Effector CD4-positive, alpha-beta T cell (primary cell): ENCODE results near the gene SPTB.

Experiments used
- DNase-seq: peaks from one replicate; pipeline ENCODE4 v3.0.0-alpha.2; 2020

The SPTB gene

DNA sequence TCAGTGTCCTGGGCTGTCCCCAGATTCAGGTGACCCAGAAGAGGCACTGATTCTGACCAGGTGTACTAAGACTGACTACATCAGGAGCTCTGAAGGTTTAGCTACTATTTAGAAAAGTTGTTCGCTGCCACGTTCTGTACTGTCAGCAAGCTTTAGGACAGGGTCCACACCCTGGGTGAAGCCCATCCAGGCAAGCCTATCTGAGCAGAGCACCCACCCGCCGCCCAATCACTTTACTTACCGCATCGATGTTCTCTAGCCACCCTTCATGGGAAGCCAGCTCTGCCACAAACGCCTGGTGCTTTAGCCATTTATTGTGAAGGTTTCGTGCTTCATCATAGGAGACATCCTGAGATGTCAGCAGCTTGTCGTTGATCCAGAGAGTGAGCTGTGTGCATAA, 95.7 kb downstream of the SPTB start:
- no peak for DNase-seq

DNA sequence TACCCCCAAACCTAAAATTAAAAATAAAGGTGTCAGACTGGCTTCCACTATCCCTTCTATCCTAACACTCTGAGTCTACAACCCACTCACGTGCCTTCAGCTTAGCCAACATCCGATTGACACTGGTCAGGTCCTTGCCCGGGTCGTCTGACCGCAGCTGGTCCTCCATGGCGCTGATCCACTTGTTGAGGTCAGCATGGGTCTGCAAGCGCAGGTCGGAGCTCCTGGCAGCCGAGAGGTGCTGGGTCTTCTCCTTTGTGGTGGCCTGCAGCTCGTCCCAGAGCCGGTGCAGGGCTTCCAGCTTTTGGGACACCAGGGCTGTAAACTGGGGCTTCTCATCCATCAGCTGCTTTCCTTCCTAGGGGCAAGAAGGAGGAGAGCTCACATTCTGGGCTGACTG, 97.5 kb downstream of the SPTB start:
- no peak for DNase-seq

DNA sequence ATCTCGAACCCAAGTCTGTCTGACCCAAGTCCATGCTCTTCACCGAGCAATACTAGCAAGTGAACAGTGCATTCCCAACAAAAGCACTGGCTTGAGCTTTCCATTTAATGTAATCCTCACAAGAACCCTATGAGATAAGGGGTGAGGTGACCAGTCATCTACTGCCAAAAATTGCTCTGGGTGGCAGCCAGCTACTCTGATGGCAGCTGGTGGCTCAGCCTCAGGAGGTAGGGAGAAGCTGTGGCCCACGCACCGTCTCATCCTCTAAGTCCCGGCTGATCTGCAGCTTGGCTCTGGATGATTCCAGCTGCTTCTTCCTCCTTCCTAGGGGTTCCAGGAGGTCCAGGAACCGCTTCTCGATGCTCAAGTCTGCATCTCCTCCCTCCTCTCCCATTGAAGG, 100.2 kb downstream of the SPTB start:
- no peak for DNase-seq

DNA sequence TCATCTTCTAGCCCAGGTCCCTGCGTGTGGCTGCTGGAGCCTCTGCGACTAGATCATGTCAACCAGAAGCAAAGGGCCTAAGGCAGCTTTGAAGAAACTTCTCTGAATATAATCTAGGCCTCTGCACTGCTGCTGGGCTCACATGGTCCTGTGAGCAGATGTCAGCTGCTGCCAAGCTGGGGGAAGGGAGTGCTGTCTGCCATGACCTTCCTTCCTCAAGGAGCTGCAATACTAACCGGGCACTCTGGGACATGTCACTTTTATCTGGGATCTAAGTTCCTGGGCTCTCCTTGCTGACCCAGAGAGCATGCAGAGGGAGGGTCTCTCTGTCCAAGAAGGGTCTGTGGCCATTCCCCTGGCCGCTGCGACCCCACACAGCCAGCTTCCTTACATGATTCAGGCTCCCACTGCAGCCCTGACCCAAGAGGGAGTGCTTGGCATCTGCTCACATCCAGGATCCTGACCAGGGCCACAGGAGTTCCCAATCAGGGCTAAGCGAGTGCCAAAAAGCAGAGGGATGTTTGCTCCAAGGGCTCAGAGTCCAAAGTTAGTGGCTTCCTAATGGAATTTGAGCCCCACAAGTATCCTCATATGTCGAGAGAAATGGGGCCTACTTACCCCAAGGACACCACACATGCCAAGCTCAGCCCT, 101.5 kb downstream of the SPTB start:
- no peak for DNase-seq

DNA sequence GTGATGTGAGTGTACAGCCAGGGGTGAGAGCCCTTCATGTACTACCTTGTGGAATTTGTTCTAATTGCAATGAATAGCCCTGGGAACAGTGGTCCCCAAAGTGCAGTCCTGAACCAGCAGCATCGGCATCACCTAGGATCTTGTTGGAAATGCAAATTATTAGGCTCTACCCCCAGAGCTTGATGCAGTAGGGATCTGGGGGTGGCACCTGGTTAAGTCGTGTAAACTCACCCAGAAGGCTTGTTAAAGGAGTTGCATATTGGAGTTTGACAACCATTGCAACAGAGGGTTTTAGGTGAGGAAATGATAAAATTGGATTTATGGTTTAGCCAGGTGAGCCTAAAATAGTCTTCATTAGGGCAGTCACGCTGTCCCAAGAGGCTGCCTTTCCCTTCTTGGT, 102.2 kb downstream of the SPTB start:
- DNase-seq = no peak

DNA sequence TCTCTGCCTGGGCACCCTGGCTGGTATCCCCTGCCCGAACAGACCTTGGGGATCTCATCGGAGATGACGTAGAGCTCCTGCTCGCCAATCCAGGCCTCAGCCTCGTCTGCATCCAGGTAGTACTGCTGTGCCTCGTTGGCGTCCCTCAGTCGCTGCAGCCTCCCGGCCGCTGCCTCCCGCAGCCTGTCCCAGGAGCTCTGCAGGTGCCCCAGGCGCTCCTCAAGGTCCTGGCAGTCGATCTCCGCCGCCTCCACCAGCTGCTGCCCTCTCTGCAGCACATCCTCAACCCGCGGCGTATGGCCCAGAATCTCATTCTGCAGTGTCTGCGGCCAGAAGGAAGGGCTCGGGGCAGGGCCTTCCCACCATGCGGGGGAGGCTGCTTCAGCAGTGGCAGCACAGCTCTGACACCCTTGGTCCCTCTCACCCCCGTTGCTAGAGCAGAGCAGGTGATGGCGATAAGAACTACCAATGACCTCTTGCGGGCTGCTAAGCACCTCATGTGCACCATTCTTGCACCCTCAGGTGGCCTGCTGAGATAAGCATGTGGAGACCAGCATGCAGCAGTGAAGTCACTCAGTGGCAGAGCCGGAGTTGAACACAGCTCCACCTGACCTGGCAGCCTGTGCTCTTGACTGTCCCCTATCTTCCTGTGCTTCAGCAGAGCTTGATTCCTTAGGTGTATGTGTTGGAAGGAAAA, 104.5 kb downstream of the SPTB start:
- no peak for DNase-seq

DNA sequence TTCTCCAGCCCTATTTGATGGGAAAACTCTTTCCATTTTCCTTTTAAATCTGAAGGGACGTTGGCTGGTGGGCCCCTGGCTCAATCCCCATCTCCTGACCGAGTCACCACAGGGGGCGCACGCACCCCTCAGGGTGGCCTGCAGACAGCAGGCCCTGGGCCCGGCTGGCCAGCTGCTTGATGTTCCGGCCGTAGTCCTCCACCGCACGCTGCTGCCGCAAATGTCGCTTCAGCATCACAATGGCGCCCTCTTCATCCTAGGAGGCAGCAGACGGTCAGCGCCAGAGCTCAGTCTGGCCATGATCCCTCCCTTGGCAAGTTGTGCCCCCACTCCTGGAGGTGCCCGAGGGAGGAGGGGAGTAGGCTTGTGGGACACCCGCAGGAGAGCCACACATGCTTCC, 105.4 kb downstream of the SPTB start:
- DNase-seq = no peak

DNA sequence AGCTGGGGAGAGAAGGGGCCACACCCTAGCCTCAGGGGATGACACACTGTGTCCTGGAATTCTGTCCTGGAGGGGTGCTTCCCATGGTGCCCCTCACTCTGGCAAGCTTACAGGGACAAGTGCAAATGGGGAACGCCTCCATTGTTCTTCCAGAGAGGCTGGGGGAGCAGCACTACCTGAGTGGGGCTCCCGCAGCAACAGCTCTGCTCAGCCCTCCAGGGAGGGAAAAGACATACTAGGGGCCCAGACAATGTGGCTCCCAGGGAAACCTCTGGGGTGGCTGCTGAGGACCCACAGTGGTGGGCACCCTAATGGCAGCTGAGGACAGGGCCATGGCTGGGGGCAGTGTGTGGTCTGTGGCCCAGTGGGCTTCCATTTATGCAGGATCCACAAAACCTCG, 106.1 kb downstream of the SPTB start:
- no peak for DNase-seq

DNA sequence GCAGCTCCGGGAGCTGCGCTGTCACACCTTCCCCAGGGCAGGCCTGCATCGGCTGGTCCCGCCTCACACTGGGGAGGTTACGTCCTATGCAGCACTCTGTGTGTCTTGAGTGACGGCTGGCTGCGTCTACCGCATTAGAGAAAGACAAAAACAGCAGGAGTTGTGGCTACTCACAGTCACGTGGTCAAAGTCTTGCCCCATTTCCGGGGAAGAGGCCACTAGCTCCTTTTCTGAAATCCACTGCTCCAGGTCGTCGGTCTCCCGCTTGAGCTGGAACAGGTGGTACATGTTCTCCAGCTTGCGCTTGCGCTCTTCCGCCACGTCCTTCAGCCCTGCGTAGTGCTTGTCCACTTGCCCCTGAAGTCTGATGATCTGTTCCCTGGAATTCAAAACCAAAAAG, 106.7 kb downstream of the SPTB start:
- DNase-seq = no peak

DNA sequence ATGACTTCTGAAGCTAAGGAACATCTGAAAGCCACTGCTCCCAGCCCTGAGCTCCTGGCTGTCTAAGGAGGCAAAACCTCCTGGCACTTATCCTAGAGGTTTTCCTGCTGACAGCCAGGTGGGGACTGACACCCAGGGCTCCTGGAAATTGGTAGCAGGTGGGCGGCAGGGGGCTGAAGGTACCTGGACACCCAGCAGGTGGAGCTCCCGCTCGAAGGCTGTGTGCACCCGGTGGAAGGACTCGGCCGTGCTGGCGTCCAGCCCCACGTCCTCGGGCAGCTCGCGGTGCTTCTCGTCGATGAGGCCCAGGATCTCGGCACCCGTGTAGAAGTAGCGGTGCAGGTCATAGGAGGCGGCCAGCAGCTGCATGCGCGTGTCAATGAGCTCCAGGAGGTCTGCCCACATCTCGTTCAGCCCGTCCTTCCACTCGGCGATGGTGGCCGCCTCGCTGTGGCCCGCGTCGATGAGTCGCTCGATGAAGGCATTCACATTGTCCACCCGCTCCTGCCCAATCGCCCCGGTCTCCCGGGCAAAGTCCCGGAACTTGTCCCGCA, 107.2 kb downstream of the SPTB start:
- no peak for DNase-seq

DNA sequence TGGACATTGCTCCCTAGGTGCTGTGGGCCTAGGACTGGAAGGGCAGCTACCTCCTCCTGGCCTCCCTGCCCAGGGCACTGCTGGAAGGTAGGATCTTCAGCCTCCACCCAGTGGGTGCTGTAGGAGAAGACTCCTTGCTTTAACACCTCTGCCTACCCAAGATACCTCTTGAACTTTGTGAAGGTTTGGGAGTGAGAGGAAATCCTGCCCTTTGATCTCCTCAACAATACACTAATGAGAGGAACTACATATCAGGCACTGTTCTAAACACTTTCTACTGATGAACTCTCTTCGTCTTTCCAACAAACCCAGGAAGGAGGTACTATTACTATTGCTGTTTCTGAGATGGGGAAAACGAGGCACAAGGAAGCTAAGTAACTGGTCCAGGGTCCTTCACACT, 108.5 kb downstream of the SPTB start:
- DNase-seq = no peak

DNA sequence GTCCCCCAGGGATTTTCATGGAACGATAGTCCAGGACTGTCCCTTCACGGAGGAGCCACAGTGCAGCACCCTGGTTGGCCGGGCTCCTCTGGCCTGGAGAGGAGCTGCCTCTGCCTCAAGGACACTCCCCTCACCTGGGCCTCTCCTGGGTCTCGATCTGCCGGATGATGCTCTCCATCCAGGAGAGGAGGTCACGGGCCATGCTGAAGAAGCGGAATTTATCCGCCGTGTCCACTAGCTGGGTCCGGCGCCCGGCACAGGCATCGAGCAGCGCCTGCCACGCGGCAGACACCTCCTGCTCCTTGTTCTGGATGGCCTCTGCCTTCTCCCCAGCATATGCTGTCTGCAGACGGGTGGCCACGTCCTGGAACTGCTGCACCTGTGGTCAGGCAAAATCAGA, 109.0 kb downstream of the SPTB start:
- no peak for DNase-seq

DNA sequence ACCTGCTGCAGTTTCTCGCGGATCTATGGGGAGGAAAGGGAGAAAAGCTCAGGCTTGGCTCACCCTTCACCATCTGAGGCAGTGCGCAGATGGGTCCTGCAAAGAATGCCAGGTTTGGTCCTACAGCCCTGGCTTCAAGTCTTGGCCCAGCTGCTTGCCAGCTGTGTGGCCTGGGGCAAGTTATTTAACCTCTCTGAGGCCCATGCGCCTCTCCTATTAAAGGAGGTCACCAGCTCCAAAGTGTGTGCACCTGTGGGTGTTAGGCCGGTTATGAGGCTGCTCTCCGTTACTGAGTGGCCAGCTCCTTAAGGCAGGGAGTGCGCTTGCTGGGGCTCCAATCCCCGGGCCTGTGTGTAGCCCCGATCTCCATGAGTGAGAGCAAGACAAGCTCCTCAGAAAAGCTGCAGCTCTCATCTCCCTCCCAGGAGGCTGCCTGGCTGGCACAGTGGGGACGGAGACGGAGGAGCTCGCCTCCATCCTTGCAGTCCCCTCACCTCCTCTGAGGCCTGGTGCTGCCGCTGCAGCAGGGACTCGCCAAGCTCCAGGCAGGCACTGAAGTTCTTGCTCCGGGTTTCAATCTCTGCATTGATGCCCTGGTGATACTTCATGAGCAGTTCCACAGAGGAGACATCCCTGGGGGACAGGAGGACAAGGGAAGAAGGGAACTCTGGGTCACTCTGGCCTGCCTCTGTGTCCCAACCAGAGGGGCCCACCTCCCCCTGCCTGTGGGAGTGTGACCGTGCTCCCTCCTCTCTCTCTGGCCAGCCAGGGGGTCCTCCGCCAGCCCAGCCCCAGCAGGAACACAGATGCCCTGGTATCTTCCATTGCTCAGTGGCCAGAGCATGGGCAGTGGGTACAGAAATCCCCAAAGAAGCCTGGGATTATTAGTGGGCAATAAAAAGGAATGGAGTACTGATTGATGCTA, 110.3 kb downstream of the SPTB start:
- no peak for DNase-seq

DNA sequence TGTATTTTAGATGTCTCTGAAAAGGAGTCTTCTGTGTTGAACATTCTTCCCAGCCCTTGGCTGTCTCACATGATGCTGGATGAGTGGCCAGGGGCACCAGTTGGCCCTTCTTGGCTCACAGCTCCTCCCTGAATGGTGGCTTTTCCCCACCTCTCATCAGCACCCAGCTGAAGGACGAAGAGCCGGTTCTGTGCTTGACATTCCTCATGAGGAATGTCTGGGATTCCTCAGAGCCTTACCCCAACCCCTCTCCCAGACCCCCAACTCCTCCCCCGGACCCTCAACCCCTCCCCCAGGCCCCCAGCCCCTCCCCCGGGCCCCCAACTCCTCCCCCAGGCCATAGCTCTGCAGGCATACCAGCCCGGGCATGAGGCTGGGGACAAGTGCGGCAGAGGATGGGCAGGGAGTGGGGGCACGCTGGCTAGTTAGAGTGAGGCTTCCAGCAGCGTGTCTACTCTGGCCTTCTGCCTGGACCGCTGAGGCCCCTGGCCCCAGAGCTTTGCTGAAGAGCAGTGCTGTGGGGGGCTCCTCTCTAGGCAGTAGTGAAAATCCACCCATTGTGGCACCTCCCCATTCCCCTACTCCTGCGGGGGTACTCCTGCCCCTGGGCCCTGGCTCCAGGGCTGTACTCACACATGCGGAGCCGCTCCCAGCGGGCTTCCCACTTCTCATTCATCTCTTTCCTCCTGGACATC, 111.2 kb downstream of the SPTB start:
- no peak for DNase-seq

DNA sequence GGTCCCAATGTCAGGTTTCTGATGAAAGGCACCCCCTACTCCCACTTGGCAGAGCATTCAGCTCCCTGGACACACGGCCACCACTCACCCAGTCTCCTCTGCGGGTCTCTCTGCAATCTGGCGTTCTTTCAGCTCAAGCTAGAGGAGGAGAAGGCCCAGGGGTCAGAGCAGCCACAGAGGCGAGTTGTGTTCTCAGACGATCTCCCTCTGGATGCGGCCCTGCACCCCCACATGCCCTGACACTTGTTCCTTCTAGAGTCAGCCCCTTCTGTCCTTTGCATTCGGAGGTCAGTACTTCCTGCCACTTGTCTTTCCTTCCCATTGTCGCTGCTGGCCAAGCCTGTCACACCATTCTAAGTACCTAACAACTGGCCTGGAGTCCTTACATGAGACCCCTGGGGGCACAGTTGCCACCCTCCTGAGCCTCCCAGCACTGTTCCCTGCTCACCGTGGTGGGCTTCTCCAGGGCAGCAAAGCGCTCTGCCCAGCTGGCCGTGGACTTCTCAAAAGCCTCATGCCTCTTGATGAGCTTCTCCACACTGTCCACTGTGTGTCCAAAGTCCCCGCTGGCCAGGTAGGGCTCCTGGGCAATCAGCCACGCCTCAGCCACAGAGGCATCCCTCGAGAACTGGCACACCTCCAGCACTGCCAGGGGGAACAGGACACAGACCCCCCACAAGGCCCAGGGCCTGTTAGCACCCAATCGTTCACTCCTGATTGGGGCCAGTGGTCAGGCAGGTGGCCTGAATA, 112.3 kb downstream of the SPTB start:
- DNase-seq = no peak

DNA sequence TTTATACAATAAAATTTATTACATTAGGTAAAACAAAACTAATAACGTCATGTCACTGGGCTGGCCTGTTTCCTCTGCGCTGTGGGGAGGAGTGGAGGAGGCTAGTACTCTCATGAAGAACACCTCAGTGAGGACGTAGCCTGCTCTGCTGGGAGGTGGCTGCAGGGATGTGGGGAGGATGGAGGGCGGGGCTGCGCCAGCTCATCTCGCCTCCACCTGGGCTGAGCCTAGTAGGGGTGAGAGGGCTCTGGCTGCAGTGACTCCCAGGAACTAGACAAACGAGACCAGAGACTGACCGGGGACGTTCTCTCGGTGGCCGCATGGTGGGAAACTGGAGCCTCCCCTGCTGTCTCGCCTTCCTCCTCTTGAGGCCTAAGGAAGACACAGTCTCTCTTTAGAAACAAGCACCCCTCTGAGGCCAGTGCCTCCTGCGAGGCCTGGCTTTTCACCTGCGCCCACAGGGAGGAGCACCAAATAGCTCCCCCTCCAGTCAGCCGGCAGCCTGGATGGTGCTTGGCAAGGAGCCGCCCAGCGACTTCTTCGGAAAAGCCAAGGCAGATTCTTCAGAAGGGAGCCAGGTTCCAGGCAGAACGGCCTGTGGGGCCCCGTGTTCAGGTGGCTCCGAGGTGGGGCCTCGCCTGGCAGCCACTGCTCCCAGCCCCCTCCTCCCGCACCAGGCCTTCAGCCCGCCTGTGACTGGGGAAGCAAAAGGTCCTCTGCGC, 113.1 kb downstream of the SPTB start:
- DNase-seq = no peak

DNA sequence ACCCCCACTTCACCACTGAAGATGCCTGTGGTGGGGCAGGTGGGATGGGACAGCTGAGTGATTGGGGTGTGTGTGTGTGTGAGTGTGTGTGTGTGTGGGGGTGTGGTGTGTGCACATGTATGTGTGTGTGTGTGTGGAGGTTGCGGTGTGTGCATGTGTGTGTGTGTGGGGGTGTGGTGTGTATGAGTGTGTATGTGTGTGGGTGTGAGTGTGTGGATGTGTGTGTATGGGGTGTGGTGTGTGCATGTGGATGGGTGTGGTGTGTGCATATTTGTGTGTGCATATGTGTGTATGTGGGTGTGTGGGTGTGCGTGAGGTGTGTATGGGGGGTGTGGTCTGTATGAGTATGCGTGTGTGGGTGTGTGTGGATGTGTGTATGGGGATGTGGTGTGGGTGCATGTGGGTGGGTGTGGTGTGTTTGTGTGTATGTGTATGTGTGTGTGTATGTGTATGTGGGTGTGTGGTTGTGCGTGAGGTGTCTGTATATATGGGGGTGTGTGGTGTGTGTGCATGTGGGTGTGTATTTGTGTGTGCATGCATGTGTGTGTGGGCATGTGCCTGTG, 113.9 kb downstream of the SPTB start:
- DNase-seq = no peak

DNA sequence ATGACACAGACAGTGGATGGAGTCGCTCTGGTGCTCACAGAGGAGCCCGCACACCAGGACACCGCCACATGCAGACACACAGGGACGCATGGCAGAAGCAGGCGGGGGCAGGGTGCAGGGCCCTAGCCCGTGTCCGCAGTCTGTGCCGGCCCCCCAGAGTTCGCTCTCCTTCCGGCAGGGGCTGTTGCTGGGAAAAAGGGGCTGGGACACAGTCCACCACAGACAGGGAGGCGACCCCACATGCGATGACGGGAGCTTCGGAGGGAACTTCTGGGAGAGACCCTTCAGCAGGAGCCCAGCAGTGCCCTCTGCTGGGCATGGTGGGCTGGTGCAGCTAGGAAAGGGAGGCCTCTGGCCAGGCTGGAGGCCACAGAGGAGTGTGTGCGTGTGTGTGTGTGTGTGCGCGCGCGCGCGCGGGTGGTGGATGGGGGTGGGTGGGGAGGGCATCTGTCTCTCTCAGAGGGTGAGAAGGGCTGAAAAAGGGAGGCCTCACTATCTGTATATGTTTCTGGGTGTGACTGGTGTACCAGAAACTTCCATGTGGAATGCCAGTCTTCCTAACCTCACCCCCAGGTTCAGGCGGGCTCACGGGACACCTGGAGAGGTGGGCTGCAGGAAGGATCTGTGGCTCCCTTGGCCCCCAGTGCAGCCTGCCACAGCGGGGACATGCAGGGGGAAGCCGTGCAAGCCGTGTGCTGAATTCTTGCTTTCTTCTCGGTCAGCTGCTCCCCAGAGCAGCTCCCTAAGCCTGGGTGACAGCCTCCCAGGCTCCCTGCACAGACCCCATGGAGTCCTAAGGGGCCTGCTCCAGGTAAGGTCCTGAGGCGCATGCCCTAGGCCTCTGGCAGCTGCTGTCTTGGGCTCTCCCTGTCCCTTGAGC, 114.8 kb downstream of the SPTB start:
- peak; percentile 57 for DNase-seq

DNA sequence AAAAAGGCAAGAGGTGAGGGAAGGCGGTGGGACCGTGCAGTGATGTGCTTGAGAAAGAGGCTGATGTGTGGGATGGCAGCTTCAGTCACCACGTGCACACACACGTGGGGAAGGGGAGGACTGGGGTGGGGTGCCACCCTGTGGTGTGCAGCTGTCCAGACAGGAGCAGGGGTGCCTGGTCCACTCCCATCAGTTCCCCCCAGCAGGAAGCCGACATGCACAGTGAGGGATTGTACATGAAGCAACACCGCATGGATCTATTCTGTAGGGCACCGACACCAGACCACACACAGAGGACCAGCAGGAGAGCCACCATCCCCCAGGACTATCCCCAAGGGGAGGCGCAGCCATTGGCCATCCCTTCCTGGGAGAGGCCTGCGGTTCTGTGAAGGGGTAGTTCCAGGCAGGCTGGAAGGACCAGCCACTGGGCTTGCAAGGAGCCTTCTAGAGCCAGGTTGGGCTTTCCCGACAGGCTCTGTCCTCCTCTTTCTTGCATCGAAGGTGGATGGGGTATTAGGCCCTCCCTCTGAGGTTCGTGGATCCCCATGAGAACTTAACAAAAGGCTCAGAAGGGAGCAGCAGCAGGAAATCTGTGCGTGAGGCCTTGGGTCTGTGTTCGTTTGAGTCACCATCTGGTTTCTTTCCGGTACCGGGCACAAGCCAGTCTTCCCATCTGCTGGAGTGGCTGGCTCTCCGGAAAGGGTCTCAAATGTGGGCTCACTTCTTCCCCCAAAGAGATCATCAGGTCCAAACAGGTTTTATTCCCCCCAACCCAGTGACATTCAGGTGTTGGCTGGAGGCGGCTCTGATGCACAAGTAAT, 115.7 kb downstream of the SPTB start:
- no peak for DNase-seq
